AG04450 (cell line): ENCODE measurements around the gene TRMT1. TPM values are rescaled to one million over a fixed set of nuclear protein-coding genes. Genes with fewer than 3 reads are reported as not detected.
"Not testable (repeated sequence)": the region's sequence is repeated elsewhere in the genome, so short reads cannot be mapped to it uniquely, and the experiment has no call there.

Experiments
- CTCF ChIA-PET: fragments of 300-600, 350-600 bp; formaldehyde crosslinking; extraction: SDS; loops from one replicate; lab custom pipeline; 2022; ENCODE audit warnings: antibody characterized with exemption, inconsistent platforms; lab: Charles Lee
- POLR2A ChIA-PET: fragments of 350-600 bp; formaldehyde crosslinking; extraction: SDS; loops from one replicate; lab custom pipeline; 2021; ENCODE audit warnings: antibody characterized with exemption, inconsistent platforms; lab: Yijun Ruan, JAX
- DNase-seq: peaks from one replicate; pipeline ENCODE4 v3.0.0-alpha.2; 2011; ENCODE audit warnings: low read depth, low spot score
- H3K27ac ChIP-seq: one replicate; pipeline ENCODE4 v1.5.1; 2012; ENCODE audit warnings: low read depth, low read length, control low read depth
- H3K27me3 ChIP-seq: one replicate; pipeline ENCODE4 v1.6.0; 2012; ENCODE audit warnings: low read length; ENCODE audit not compliant: control insufficient read depth, insufficient read depth
- H3K4me3 ChIP-seq: 2 replicates; pipeline ENCODE4 v1.5.1; 2011; ENCODE audit warnings: mild to moderate bottlenecking, low read depth, low read length, control low read depth
- H3K9me3 ChIP-seq: 2 replicates; pipeline ENCODE4 v1.5.1; 2012; ENCODE audit warnings: low read length; ENCODE audit not compliant: control insufficient read depth, insufficient read depth
- polyA minus RNA-seq: library from RNA; depleted of rRNA, polyadenylated mRNA; stranded (reverse); fragments of >200 nt; gene quantifications from 2 replicates; pipeline ENCODE4 v1.2.3, GENCODE V29; 2011; rRNA and poly(A)+ RNA removed
- polyA plus RNA-seq: library from polyadenylated mRNA; depleted of rRNA; stranded (reverse); fragments of >200 nt; gene quantifications from 2 replicates; pipeline ENCODE4 v1.2.3, GENCODE V29; 2011; rRNA removed
- TF ChIP-seq, protein P1 (sequence below): IDR thresholded peaks from 2 replicates; pipeline ENCODE4 v1.5.1; 2011; ENCODE audit warnings: low read depth, low read length, control low read depth, inconsistent platforms

TRMT1 gene
- polyA plus RNA-seq = 17.3 and 21.0 TPM in 2 replicates
- polyA minus RNA-seq = 15.6 and 24.6 TPM in 2 replicates

DNA sequence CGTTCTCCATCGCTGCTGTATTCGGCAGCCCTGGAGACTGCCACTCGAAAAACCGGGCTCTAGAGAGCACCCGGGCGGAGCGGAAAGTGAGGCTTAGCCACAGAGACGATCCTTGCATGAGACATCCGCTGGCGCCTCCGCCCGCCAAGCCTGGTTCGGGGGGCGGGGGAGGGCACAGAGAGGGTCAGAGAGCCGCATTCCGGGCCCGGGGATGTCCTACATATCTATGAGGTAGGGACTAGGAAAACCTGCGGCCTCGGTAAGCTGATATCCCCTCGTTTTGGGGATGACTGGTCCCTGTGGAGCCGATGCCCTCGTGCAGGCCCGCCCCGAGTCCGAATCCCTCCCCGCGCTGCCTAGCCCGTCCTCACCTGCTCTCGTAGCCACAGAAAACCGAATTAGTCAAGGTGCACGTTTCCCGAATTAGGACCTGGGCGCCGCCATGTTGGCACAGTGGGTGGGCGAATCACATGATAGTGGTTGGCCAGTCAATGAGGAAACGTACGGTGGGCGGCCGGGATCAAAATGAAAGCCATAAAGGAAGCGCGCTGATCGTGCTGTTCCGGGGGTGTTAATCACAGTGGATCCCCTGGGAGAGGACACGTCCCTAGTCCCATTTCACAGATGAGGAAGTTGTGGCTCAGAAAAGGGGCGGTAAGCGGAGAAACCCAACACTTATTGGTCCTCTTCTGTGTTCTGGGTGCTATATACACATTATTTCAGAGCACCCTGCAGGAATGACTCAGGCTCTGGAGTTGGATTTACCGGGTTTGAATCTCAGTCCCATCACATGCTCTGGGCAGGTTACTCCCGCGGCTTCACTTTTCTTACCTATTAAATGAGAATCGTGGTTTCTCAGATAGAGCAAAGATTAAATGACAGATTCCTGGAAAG is at the start of gene TRMT1:
Gene TRMT1, minus strand, starts transcription at position 459 of the 894 bp plus-strand sequence. Its CDS starts 341 bp downstream, at position 118.
- H3K27me3 ChIP-seq = no peaks in the 10 kb centered on the region
- DNase-seq = peak; percentile 74
- H3K27ac ChIP-seq = peak within 1 kb of the TSS; percentile 82
- ChIA-PET POLR2A (interaction anchor here (0.6 kb wide), 2 partner anchors 47 to 175 kb away, joined by 3 to 9 read pairs; no protein-coding TSS in a partner anchor), CTCF (interaction anchor here (1.7 kb wide), 1 partner anchor 151 kb away, joined by 9 read pairs; no protein-coding TSS in a partner anchor)
- H3K9me3 ChIP-seq = peaks cover 4% of the 10 kb centered on the region; the same call in 1 of the 2 replicates
- TF ChIP-seq, protein P1, sequence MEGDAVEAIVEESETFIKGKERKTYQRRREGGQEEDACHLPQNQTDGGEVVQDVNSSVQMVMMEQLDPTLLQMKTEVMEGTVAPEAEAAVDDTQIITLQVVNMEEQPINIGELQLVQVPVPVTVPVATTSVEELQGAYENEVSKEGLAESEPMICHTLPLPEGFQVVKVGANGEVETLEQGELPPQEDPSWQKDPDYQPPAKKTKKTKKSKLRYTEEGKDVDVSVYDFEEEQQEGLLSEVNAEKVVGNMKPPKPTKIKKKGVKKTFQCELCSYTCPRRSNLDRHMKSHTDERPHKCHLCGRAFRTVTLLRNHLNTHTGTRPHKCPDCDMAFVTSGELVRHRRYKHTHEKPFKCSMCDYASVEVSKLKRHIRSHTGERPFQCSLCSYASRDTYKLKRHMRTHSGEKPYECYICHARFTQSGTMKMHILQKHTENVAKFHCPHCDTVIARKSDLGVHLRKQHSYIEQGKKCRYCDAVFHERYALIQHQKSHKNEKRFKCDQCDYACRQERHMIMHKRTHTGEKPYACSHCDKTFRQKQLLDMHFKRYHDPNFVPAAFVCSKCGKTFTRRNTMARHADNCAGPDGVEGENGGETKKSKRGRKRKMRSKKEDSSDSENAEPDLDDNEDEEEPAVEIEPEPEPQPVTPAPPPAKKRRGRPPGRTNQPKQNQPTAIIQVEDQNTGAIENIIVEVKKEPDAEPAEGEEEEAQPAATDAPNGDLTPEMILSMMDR = no peak
- peak within 1 kb of the TSS; percentile 98 for H3K4me3 ChIP-seq

DNA sequence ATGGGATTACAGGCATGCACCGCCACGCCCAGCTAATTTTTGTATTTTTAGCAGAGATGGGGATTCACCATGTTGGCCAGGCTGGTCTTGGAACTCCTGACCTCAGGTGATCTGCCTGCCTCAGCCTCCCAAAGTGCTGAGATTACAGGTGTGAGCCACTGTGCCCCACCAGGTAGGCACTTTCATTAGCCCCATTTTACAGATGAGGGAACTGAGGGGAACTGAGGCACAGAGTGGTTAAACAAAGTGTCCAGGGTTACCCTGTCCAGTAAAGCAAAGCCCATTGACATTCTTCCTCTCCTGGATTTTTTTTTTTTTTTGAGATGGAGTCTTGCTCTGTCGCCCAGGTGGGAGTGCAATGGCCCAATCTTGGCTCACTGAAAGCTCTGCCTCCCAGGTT is 49.6 kb upstream of the TRMT1 start:
- H3K4me3 ChIP-seq, H3K27ac ChIP-seq, H3K27me3 ChIP-seq, DNase-seq, POLR2A ChIA-PET, H3K9me3 ChIP-seq: not testable (repeated sequence)
- CTCF ChIA-PET = interaction anchor here (0.6 to 0.9 kb wide), 2 partner anchors 29 to 201 kb away, joined by 5 read pairs; no protein-coding TSS in a partner anchor

GRCh38 chr19:13165162-13165997 is 48.8 kb upstream of the TRMT1 start:
- no peak for DNase-seq
- Histone ChIP-seq H3K4me3 (no peak overlapping the region), H3K9me3 (no peaks in the 10 kb centered on the region), H3K27ac (peak overlapping the region; percentile 97), H3K27me3 (no peaks in the 10 kb centered on the region)
- TF ChIP-seq, protein P1 = no peak
- CTCF ChIA-PET = no interaction called here
- POLR2A ChIA-PET = interaction anchor here (3.3 to 5.1 kb wide), 2 partner anchors 10 to 13 kb away, joined by 34 to 37 read pairs; no protein-coding TSS in a partner anchor

DNA sequence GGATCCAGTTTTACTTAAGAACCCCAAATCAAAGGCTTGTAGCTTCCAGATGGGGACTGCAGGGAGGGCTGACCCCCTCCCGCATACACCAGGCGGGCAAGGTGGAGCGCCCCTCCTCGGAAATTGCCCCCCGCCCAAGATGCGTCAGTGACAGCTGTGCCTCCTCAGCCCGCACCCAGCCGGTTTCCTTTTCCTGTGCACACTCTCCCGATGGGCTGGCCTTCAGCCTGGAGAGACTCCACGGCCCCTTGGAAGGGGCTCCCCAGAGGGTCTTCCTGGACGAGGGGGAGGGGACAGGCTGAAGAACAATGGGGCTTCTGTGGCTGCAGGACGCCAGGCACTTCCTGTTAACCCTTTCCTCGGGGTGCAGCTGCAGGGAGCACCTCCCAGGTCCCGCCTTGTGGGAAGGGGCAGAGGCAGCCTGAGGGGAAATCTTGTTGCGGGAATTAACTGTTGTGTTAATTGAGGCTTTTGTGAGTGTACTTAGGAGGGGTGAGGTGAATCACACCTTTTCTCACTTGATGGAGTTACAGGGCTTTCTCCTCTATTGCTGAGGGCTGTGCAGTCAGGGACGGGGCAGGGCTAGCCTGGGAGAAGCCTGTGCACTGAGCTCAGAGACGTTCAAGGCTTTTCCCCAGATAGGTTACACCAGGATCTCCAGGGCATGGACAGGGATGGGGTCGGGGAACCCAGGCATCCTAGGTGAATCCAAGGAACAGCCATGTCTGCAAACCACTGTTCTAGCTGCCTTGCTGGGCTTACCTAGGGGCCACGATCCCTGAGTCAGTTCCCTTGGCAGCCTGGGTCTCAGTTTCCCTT is 48.0 kb upstream of the TRMT1 start:
- peak overlapping the region; percentile 36 for H3K4me3 ChIP-seq
- H3K9me3 ChIP-seq = no peaks in the 10 kb centered on the region
- TF ChIP-seq, protein P1 = no peak
- ChIA-PET POLR2A (interaction anchor here (0.5 to 5.1 kb wide), 11 partner anchors 10 to 53 kb away, joined by 3 to 37 read pairs (median 4); partner anchors contain the start of genes IER2 and STX10), CTCF (no interaction called here)
- H3K27ac ChIP-seq = peak overlapping the region; percentile 97
- no peaks in the 10 kb centered on the region for H3K27me3 ChIP-seq
- DNase-seq = no peak
